Activated naive CD4-positive, alpha-beta T cell treated with anti-CD3 and anti-CD28 coated beads, Interleukin-2, amount 50 U/mL, for 24 hours (primary cell): ENCODE data around the gene KIF14.
"Not testable (repeated sequence)": the region's sequence is repeated elsewhere in the genome, so short reads cannot be mapped to it uniquely, and the experiment has no call there.

ENCODE experiments used
- H3K27ac Mint-ChIP-seq: one replicate; pipeline ENCODE4 v1.8.0; 2021; ENCODE audit warnings: mild to moderate bottlenecking, mixed read lengths
- H3K27me3 Mint-ChIP-seq: one replicate; pipeline ENCODE4 v1.8.0; 2021; ENCODE audit warnings: mixed read lengths
- H3K36me3 Mint-ChIP-seq: one replicate; pipeline ENCODE4 v1.8.0; 2021; ENCODE audit warnings: mixed read lengths
- H3K4me1 Mint-ChIP-seq: one replicate; pipeline ENCODE4 v1.8.0; 2021; ENCODE audit warnings: mixed read lengths
- H3K4me3 Mint-ChIP-seq: one replicate; pipeline ENCODE4 v1.8.0; 2021; ENCODE audit warnings: mild to moderate bottlenecking, mixed read lengths
- H3K9me3 Mint-ChIP-seq: one replicate; pipeline ENCODE4 v1.8.0; 2021; ENCODE audit warnings: mixed read lengths

The KIF14 gene

GRCh38 chr1:200610846-200611245 lies 9.7 kb downstream of the KIF14 start:
- Mint-ChIP-seq H3K27ac (no peak overlapping the region), H3K36me3 (no peaks in the 10 kb centered on the region), H3K4me3 (no peak overlapping the region), H3K9me3 (no peaks in the 10 kb centered on the region), H3K4me1 (no peaks in the 10 kb centered on the region), H3K27me3 (no peaks in the 10 kb centered on the region)

- no peaks in the 10 kb centered on the region for H3K36me3 Mint-ChIP-seq
- no peaks in the 10 kb centered on the region for H3K9me3 Mint-ChIP-seq
- H3K4me1 Mint-ChIP-seq: no peaks in the 10 kb centered on the region
- no peak overlapping the region for H3K4me3 Mint-ChIP-seq
- H3K27me3 Mint-ChIP-seq: no peaks in the 10 kb centered on the region
- no peak overlapping the region for H3K27ac Mint-ChIP-seq
Observed at GRCh38 chr1:200602632-200603031, 17.9 kb downstream of the KIF14 start.

- Mint-ChIP-seq H3K4me1 (no peaks in the 10 kb centered on the region), H3K36me3 (no peaks in the 10 kb centered on the region), H3K27me3 (no peaks in the 10 kb centered on the region), H3K4me3 (no peak overlapping the region), H3K9me3 (no peaks in the 10 kb centered on the region), H3K27ac (no peak overlapping the region)
Observed at GRCh38 chr1:200590001-200590400, 30.6 kb downstream of the KIF14 start.

- Mint-ChIP-seq H3K27me3 (no peaks in the 10 kb centered on the region), H3K9me3 (no peaks in the 10 kb centered on the region), H3K4me3 (no peak overlapping the region), H3K36me3 (no peaks in the 10 kb centered on the region), H3K4me1 (no peaks in the 10 kb centered on the region), H3K27ac (no peak overlapping the region)
Observed at GRCh38 chr1:200588698-200589097, 31.9 kb downstream of the KIF14 start.

- Mint-ChIP-seq H3K9me3 (no peaks in the 10 kb centered on the region), H3K27ac (no peak overlapping the region), H3K27me3 (no peaks in the 10 kb centered on the region), H3K4me1 (no peaks in the 10 kb centered on the region), H3K36me3 (no peaks in the 10 kb centered on the region), H3K4me3 (no peak overlapping the region)
Observed at GRCh38 chr1:200564319-200564718, 56.2 kb downstream of the KIF14 start.

- Mint-ChIP-seq H3K27ac (no peak overlapping the region), H3K36me3 (no peaks in the 10 kb centered on the region), H3K4me1 (no peaks in the 10 kb centered on the region), H3K9me3 (no peaks in the 10 kb centered on the region), H3K4me3 (no peak overlapping the region), H3K27me3 (no peaks in the 10 kb centered on the region)
Observed at GRCh38 chr1:200561856-200562214, 58.7 kb downstream of the KIF14 start.

- Mint-ChIP-seq H3K27me3 (no peaks in the 10 kb centered on the region), H3K27ac (no peak overlapping the region)
Observed at GRCh38 chr1:200558866-200559459, 61.6 kb downstream of the KIF14 start.

GRCh38 chr1:200556002-200556401 lies 64.5 kb downstream of the KIF14 start:
- no peaks in the 10 kb centered on the region for H3K9me3 Mint-ChIP-seq
- H3K4me3 Mint-ChIP-seq: no peak overlapping the region
- no peaks in the 10 kb centered on the region for H3K36me3 Mint-ChIP-seq
- H3K27ac Mint-ChIP-seq: no peak overlapping the region
- H3K27me3 Mint-ChIP-seq: no peaks in the 10 kb centered on the region
- no peaks in the 10 kb centered on the region for H3K4me1 Mint-ChIP-seq

More at GRCh38 chr1:200558866-200559459, 61.6 kb downstream of the KIF14 start:
- no peaks in the 10 kb centered on the region for H3K4me1 Mint-ChIP-seq
- H3K9me3 Mint-ChIP-seq: no peaks in the 10 kb centered on the region
- no peaks in the 10 kb centered on the region for H3K36me3 Mint-ChIP-seq
- no peak overlapping the region for H3K4me3 Mint-ChIP-seq

DNA sequence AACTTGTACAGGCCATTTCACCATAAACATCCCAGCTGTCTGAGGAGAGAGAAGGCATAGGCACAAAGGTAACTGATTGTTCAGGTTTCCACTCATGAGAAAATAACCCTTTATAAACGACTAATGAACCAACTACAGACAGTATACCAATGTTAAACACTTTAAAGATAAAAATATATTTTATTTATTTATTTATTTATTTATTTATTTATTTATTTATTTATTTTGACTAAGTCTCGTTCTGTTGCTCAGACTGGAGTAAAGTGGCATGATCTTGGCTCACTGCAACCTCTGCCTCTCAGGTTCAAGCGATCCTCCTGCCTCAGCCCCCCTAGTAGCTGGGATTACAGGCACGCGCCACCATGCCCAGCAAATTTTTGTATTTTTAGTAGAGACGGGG lies 67.8 kb downstream of the KIF14 start:
- not testable (repeated sequence) for H3K4me1 Mint-ChIP-seq, H3K36me3 Mint-ChIP-seq, H3K27ac Mint-ChIP-seq, H3K4me3 Mint-ChIP-seq, H3K27me3 Mint-ChIP-seq, H3K9me3 Mint-ChIP-seq

DNA sequence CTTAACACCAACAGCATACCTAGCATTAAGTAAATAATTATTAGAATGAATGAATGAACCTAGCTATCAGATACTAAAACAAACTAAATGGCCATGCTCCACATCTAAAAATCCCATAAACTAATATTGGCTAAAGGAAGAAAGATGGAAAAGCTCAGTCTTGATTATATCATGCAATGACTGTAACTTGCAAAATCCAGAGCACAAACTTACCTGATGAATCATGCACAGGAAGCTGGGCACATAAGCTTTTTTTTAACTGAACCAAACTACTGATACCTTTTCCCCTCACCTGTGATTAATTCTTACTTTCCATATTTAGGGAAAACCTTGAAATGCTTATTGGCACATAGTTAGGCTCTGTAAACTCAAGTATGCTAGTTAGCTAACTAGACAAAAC lies 70.2 kb downstream of the KIF14 start:
- no peak overlapping the region for H3K27ac Mint-ChIP-seq

GRCh38 chr1:200547386-200547785 lies 73.2 kb downstream of the KIF14 start:
- Mint-ChIP-seq H3K36me3 (no peaks in the 10 kb centered on the region), H3K9me3 (no peaks in the 10 kb centered on the region), H3K27me3 (no peaks in the 10 kb centered on the region), H3K27ac (peak overlapping the region; percentile 47), H3K4me3 (no peak overlapping the region), H3K4me1 (peaks cover 21% of the 10 kb centered on the region)

More for the DNA sequence above, 70.2 kb downstream of the KIF14 start:
- H3K36me3 Mint-ChIP-seq: no peaks in the 10 kb centered on the region
- peaks cover 21% of the 10 kb centered on the region for H3K4me1 Mint-ChIP-seq
- H3K4me3 Mint-ChIP-seq: no peak overlapping the region
- H3K9me3 Mint-ChIP-seq: no peaks in the 10 kb centered on the region
- H3K27me3 Mint-ChIP-seq: no peaks in the 10 kb centered on the region

DNA sequence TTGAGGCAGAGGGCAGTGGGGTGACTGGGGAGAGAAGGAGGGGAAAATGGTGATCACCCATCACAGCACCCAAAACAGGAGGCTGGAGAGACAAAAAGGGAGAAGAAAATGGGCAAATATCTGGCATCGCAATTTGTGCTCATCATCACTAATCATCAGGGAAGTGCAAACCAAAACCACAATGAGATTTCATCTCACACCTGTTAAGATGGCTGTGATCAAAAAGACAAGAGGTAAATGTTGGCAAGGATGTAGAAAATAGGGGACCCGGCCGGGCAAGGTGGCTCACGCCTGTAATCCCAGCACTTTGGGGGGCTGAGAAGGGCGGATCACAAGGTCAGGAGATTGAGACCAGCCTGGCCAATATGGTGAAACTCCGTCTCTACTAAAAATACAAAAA lies 74.0 kb downstream of the KIF14 start:
- Mint-ChIP-seq H3K9me3 (no peaks in the 10 kb centered on the region), H3K27me3 (no peaks in the 10 kb centered on the region), H3K4me3 (no peak overlapping the region), H3K4me1 (peaks cover 21% of the 10 kb centered on the region), H3K27ac (no peak overlapping the region), H3K36me3 (no peaks in the 10 kb centered on the region)

GRCh38 chr1:200542162-200542561 lies 78.4 kb downstream of the KIF14 start:
- H3K27me3 Mint-ChIP-seq: no peaks in the 10 kb centered on the region
- no peaks in the 10 kb centered on the region for H3K36me3 Mint-ChIP-seq
- no peak overlapping the region for H3K27ac Mint-ChIP-seq
- H3K9me3 Mint-ChIP-seq: no peaks in the 10 kb centered on the region
- peaks cover 10% of the 10 kb centered on the region for H3K4me1 Mint-ChIP-seq
- H3K4me3 Mint-ChIP-seq: no peak overlapping the region

- Mint-ChIP-seq H3K27ac (no peak overlapping the region), H3K4me1 (no peaks in the 10 kb centered on the region), H3K4me3 (no peak overlapping the region), H3K27me3 (no peaks in the 10 kb centered on the region), H3K36me3 (no peaks in the 10 kb centered on the region), H3K9me3 (no peaks in the 10 kb centered on the region)
Observed at GRCh38 chr1:200540281-200540680, 80.3 kb downstream of the KIF14 start.

- Mint-ChIP-seq H3K9me3 (no peaks in the 10 kb centered on the region), H3K27me3 (no peaks in the 10 kb centered on the region), H3K36me3 (no peaks in the 10 kb centered on the region), H3K4me1 (no peaks in the 10 kb centered on the region), H3K4me3 (no peak overlapping the region), H3K27ac (no peak overlapping the region)
Observed at GRCh38 chr1:200538179-200538578, 82.4 kb downstream of the KIF14 start.

GRCh38 chr1:200535605-200536004 lies 84.9 kb downstream of the KIF14 start:
- Mint-ChIP-seq H3K9me3 (no peaks in the 10 kb centered on the region), H3K4me1 (peaks cover 12% of the 10 kb centered on the region), H3K36me3 (no peaks in the 10 kb centered on the region), H3K4me3 (no peak overlapping the region), H3K27ac (no peak overlapping the region), H3K27me3 (no peaks in the 10 kb centered on the region)

- H3K36me3 Mint-ChIP-seq: no peaks in the 10 kb centered on the region
- H3K4me3 Mint-ChIP-seq: peak overlapping the region; percentile 83
- no peaks in the 10 kb centered on the region for H3K27me3 Mint-ChIP-seq
- H3K27ac Mint-ChIP-seq: peak overlapping the region; percentile 84
- peaks cover 30% of the 10 kb centered on the region for H3K4me1 Mint-ChIP-seq
- no peaks in the 10 kb centered on the region for H3K9me3 Mint-ChIP-seq
Observed at GRCh38 chr1:200530623-200531261, 89.8 kb downstream of the KIF14 start.
